ENCODE measurements around the gene INTS14.

INTS14 gene

DNA sequence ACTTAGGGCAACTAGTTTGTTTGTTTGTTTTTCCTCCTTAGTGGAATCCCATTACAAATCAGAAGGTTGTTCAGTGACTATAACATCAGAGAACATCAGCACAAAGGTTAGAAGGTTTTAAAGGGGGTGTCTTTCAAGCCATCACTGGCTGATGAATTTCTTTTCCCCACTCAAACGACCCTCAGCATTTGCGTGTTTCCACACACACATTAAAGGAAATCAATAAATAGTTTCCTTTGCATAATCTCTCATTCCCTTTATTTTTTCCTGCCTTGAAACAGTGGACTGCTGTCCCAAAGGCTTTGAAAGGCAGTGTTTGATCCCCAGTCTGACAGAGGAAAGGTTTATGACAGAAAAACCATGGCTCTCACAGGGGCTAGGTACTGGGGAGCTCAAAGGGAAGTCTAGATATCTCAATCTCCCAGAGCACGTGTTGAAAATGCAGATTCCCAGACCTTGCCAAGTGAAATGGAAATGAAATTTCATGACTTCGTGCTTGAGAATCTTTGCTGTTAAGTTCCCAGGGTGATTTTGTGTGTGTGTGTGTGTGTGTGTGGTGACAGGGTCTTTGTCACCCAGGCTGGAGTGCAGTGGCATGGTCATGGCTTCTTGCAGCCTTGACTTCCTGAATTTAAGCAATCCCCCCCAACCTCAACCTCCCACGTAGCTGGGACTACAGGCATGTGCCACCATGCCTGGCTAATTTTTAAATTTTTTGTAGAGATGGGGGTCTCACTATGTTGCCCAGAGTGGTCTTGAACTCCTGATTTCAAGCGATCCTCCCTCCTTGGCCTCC is 2.2 kb upstream of the INTS14 start:
- no peak for ATAC-seq
- Mint-ChIP-seq H3K27me3 (no peaks in the 10 kb centered on the region), H3K9me3 (no peaks in the 10 kb centered on the region), H3K4me3 (no peak overlapping the region), H3K27ac (no peak overlapping the region), H3K4me1 (peaks cover 21% of the 10 kb centered on the region), H3K36me3 (peaks cover 9% of the 10 kb centered on the region)

DNA sequence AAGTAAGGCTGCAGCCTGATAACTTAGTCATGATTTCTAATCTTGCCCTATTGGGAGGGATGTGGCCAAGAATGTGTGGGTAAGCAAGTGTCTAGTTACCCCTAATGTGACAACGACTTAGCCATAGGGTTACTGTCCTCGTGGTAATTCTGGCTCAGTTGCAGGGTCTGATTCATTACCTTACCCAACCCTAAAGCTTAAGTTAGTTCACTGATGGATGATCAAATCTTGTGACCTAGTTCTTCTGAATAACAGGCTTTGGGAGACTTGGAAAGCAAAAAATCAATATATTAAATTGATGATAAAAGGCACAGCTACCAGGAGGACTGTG is 1.6 kb upstream of the INTS14 start:
- Mint-ChIP-seq H3K36me3 (peaks cover 9% of the 10 kb centered on the region), H3K27ac (peak overlapping the region; percentile 92), H3K4me1 (peaks cover 21% of the 10 kb centered on the region), H3K4me3 (no peak overlapping the region), H3K27me3 (no peaks in the 10 kb centered on the region), H3K9me3 (no peaks in the 10 kb centered on the region)
- ATAC-seq = no peak

DNA sequence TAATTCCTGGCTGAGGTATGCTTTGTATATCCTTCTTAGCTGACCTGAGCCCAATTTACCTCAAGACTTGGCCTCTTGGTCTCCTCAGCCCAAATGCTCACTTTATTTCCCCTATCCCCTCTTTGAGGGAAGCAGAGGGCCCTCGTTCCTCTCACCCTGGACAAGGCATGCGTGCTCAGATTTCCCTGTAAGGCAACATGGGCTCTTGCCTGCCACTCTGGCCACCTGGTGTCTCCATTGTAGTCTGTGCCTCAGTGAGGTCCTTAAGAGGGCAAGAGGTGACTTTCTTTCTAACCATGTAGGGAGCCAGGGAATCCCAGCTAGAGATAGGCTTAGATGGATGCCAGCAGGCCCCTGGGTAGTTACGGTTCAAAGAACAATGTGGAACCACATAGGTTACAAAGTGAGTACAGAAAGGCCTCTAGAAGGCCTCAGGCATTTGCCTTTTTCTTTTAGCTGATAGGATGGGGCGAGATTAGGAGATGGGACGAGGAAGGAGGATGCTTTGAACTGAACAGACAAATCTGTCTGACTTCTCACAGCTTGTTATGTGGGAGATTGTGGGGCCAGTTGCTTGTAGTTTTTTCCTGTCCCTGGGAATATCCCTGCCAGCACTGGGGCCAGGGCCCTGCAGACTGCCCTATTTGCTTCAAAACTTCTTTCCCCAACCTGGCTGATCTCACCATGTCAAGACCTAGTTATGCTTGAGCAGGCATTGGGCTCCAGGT is 1.1 kb upstream of the INTS14 start:
- no peaks in the 10 kb centered on the region for H3K27me3 Mint-ChIP-seq
- no peaks in the 10 kb centered on the region for H3K9me3 Mint-ChIP-seq
- H3K4me1 Mint-ChIP-seq = peaks cover 21% of the 10 kb centered on the region
- H3K4me3 Mint-ChIP-seq = peak overlapping the region; percentile 92
- H3K27ac Mint-ChIP-seq = peak overlapping the region; percentile 92
- H3K36me3 Mint-ChIP-seq = peaks cover 4% of the 10 kb centered on the region
- ATAC-seq = no peak

DNA sequence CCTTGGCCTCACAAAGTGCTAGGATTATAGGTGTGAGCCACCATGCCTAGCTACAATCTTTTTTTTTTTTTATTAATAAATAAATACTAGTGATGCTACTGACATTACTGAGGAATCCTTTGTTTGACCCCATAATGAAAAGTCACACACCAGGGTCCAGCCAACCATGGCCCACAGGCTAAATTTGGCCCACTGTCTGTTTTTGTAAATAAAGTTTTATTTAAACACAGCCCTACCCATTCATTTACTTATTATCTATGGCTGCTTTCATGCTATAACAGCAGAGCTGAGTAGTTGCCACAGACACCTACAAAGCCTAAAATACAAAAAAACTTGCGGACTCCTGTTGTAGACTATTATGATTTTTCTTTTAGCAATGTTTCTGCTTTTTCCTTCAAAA is 7.4 kb downstream of the INTS14 start:
- H3K4me3 Mint-ChIP-seq = no peak overlapping the region
- no peak overlapping the region for H3K27ac Mint-ChIP-seq
- ATAC-seq = no peak
- peaks cover 19% of the 10 kb centered on the region for H3K36me3 Mint-ChIP-seq
- H3K9me3 Mint-ChIP-seq = no peaks in the 10 kb centered on the region
- no peaks in the 10 kb centered on the region for H3K4me1 Mint-ChIP-seq
- H3K27me3 Mint-ChIP-seq = no peaks in the 10 kb centered on the region

DNA sequence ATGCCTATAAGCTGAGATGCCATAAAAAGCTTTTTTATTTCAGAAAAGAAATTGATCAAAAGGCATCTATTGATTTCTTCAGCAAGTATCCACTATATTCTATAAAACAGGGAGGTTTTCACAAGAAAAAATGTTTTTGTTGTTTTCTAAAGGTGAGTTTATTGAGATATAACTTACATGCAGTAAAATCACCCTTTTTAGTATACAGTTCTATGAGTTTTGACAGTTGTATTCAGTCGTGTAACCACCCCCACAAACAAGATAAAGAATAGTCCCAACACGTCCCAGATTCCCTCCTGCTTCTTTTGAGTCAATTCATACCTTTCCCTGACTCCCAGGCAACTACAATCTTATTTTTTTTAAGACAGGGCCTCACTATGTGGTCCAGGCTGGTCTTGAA is 7.8 kb downstream of the INTS14 start:
- ATAC-seq = no peak
- H3K4me3 Mint-ChIP-seq = no peak overlapping the region
- H3K36me3 Mint-ChIP-seq = peaks cover 22% of the 10 kb centered on the region

DNA sequence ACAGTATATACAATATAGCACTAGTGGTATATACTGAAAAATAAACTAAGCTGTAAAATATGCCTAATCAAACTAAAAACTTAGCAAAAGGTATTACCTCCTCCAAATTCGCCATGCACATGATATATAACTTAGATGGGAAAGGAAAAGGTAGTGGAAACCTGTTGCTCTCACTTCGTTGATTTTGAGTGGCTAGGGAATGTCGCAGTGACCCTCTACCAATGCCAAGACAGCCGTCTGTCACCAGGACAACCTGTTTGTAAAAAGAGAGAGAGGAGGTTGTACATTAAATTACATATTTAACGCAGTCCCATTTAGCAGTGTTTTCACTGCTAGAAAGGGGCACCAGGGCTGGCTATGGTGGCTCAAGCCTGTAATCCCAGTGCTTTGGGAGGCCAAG is 11.3 kb downstream of the INTS14 start:
- Mint-ChIP-seq H3K27me3 (no peaks in the 10 kb centered on the region), H3K27ac (no peak overlapping the region), H3K4me3 (no peak overlapping the region), H3K36me3 (peaks cover 28% of the 10 kb centered on the region), H3K4me1 (no peaks in the 10 kb centered on the region), H3K9me3 (no peaks in the 10 kb centered on the region)
- no peak for ATAC-seq

More for the DNA sequence above, 7.8 kb downstream of the INTS14 start:
- Mint-ChIP-seq H3K9me3 (no peaks in the 10 kb centered on the region), H3K27ac (no peak overlapping the region), H3K4me1 (no peaks in the 10 kb centered on the region), H3K27me3 (no peaks in the 10 kb centered on the region)

DNA sequence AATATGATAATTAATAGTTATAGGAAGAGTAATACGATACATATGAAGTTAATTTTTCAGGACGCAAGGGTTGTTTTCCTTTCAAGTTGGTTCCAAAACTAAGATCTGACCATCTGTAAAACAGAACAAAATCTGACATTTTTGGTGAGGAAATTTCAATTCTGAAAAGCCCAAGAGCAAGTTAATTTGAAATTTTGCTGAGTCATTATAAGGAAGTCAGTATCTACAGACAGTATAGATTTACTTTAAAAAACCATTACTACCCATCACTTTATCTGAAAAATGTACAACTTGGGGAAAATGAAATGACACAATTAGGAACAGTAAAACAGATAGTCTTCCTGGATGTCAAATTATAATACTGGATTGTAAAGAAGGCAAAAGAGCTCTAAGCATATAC is 12.5 kb downstream of the INTS14 start:
- Mint-ChIP-seq H3K36me3 (peaks cover 26% of the 10 kb centered on the region), H3K4me1 (no peaks in the 10 kb centered on the region), H3K27ac (peak overlapping the region; percentile 27), H3K4me3 (no peak overlapping the region), H3K27me3 (no peaks in the 10 kb centered on the region), H3K9me3 (no peaks in the 10 kb centered on the region)
- ATAC-seq = no peak

DNA sequence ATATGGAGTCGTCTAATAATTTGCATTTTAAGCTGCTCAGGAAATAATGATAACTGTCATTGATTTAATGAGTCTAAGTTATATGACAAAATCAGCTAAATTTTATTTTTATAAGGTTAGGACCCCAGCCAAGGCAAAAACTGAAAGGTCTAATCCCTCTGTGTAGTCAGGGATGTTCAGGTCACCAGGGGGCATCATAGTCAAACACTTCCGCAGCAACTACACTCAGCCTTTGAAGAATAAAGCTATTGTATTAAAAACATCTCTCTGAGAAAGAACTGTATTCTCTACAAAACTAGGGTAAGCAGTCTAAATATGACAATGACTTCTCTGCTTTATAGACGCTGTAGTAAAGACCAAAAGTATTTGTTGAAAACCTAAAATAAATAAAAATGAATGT is 15.0 kb downstream of the INTS14 start:
- H3K4me3 Mint-ChIP-seq = no peak overlapping the region
- no peak for ATAC-seq
- H3K36me3 Mint-ChIP-seq = peaks cover 43% of the 10 kb centered on the region
- H3K4me1 Mint-ChIP-seq = no peaks in the 10 kb centered on the region
- no peak overlapping the region for H3K27ac Mint-ChIP-seq
- H3K9me3 Mint-ChIP-seq = no peaks in the 10 kb centered on the region
- no peaks in the 10 kb centered on the region for H3K27me3 Mint-ChIP-seq

DNA sequence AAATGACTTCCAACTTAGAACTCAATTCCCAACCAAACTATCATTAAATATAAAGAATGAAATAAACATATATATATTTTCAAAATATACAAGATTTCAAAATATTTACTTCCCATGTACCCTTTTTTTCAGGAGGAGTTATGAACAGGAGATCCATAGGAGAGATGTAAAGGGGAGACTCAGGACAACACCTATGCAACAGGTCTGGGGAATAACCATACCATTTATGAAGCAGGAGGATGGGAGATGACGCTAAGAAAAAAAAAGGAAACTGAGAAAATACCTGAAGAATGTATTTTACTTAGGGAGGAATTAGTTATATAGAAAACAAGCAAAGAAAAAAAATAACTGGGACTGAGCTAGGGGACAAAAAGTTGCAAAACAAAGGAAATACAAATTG is 23.8 kb downstream of the INTS14 start:
- ATAC-seq = no peak
- H3K9me3 Mint-ChIP-seq = no peaks in the 10 kb centered on the region
- H3K36me3 Mint-ChIP-seq = peaks cover 62% of the 10 kb centered on the region
- H3K27me3 Mint-ChIP-seq = no peaks in the 10 kb centered on the region
- H3K4me3 Mint-ChIP-seq = no peak overlapping the region
- H3K4me1 Mint-ChIP-seq = peaks cover 31% of the 10 kb centered on the region
- no peak overlapping the region for H3K27ac Mint-ChIP-seq

DNA sequence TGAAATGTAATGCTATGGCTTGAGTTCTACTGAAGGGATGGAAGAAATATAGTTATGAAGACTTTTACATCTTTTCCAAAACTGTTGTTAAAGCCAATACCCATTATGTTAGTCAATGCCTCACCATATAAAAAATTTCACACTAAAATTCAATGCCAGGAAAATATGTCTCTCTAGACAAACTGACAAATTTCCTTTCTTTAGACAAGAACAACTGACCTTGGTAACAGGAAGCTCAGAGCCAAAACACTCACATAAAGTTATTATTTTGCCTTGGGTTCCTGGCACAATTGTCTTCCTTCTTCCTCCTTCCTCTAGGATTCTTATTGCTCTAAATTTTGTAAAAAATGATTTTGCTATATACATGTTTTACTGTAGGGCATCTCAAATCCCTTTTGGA is 26.7 kb downstream of the INTS14 start:
- no peak overlapping the region for H3K4me3 Mint-ChIP-seq
- no peaks in the 10 kb centered on the region for H3K27me3 Mint-ChIP-seq
- peak overlapping the region; percentile 32 for H3K27ac Mint-ChIP-seq
- no peaks in the 10 kb centered on the region for H3K9me3 Mint-ChIP-seq
- peaks cover 21% of the 10 kb centered on the region for H3K4me1 Mint-ChIP-seq
- ATAC-seq = no peak
- peaks cover 53% of the 10 kb centered on the region for H3K36me3 Mint-ChIP-seq

DNA sequence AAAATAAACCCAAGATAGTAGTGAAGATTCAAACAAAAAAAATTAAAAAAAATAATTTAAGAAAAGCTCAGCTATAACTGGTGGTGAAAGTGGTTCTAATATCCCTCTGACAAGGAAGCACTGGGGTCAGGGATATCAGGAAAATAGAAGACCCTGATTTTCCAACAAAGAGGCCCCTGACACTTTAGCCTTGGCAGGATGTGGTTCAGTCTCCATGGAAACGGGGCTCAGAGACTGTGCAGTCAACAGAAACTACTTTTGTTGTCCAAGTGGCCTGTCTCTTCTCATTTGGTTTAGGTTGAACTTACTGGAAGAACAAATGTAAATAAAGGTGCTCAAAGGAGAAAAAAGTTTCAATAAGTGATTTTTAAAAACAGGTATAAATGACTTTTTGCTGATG is 27.2 kb downstream of the INTS14 start:
- no peak overlapping the region for H3K4me3 Mint-ChIP-seq
- H3K27me3 Mint-ChIP-seq = no peaks in the 10 kb centered on the region
- ATAC-seq = no peak
- peaks cover 21% of the 10 kb centered on the region for H3K4me1 Mint-ChIP-seq
- H3K9me3 Mint-ChIP-seq = no peaks in the 10 kb centered on the region
- H3K27ac Mint-ChIP-seq = peak overlapping the region; percentile 32
- H3K36me3 Mint-ChIP-seq = peaks cover 56% of the 10 kb centered on the region

DNA sequence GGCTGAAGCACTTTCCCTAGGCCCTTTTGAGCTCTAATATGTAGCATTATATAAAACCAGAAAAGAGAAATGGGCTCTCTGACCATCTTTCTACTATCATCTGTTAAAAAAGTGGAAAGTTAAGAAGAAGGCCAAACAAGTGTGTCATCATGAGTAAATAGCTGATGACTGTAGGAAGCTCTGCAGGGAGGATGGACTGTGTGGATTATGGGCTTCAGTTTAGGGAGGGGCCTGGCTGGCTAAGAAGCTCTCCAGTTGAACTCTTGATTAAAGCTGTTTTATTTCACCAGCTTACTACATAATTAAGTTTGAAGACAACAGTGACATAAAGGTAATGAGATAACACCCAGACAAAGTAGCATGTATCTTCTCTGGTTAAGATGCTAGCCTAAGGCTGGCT is 30.6 kb downstream of the INTS14 start:
- H3K27ac Mint-ChIP-seq = no peak overlapping the region
- H3K27me3 Mint-ChIP-seq = no peaks in the 10 kb centered on the region
- ATAC-seq = no peak
- H3K4me3 Mint-ChIP-seq = no peak overlapping the region
- H3K36me3 Mint-ChIP-seq = peaks cover 51% of the 10 kb centered on the region
- H3K4me1 Mint-ChIP-seq = peaks cover 23% of the 10 kb centered on the region
- no peaks in the 10 kb centered on the region for H3K9me3 Mint-ChIP-seq

DNA sequence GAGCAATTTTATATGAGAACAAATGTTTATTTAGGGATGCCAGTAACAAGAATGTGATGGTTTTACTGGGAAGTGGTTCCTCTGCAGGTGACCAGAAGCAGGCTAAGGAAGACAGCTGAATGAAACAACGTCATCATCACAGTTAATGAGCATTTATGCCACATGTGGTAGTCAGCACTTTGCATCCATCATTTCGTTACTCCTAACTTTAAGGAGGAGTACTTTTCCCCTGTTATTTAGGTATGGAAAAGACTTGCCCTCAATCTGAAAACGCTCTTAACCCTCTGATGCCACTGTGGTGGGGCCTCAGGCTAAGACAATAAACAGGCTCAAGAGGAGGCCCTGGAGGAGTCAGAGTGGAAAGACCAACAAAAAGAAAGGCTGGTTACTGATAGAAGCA is 31.2 kb downstream of the INTS14 start:
- ATAC-seq = no peak
- no peak overlapping the region for H3K4me3 Mint-ChIP-seq
- no peaks in the 10 kb centered on the region for H3K9me3 Mint-ChIP-seq
- no peak overlapping the region for H3K27ac Mint-ChIP-seq
- peaks cover 23% of the 10 kb centered on the region for H3K4me1 Mint-ChIP-seq
- H3K36me3 Mint-ChIP-seq = peaks cover 51% of the 10 kb centered on the region
- no peaks in the 10 kb centered on the region for H3K27me3 Mint-ChIP-seq

DNA sequence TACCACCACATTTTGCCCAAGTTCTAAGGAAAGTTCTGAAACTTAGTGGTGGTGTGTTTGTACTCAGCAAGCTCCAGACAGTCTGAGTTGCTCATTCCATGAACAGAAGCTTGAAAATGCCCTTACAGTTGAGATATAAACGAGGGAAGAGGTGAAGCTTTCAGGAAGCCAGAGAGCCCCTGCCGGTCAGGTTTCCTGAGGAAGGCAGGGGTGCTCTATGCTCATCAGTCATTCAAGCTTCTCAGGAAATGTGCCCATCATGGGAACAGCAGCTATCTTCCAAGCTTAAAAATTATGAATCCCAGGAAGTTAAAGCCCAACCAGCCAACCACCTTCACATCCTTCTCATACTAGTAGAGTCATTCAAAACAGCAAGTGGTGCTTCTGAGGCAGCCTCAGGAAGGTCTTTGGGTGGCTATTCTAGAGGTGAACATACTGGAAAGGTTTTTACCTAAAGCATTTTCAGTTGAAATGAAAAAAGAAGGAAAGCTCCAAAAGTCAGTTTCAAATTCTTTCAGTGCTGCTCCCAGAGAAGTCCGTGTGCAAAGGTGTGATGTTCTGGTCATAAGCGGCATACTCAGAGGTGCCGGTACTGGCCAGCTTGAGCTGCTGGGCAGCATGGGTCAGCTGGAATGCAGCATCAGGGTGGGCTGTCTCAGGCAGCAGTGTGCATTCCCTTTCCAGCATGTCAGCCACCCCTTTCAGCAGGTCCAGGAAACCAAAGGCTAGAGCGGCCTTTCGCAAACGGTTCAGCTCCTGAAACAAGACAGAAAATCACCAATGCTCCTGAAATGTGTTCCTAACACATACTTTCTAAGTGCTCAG is 31.8 kb downstream of the INTS14 start:
- no peak overlapping the region for H3K4me3 Mint-ChIP-seq
- ATAC-seq = no peak
- no peaks in the 10 kb centered on the region for H3K9me3 Mint-ChIP-seq
- no peaks in the 10 kb centered on the region for H3K27me3 Mint-ChIP-seq
- H3K27ac Mint-ChIP-seq = no peak overlapping the region
- peaks cover 19% of the 10 kb centered on the region for H3K4me1 Mint-ChIP-seq
- H3K36me3 Mint-ChIP-seq = peaks cover 51% of the 10 kb centered on the region

DNA sequence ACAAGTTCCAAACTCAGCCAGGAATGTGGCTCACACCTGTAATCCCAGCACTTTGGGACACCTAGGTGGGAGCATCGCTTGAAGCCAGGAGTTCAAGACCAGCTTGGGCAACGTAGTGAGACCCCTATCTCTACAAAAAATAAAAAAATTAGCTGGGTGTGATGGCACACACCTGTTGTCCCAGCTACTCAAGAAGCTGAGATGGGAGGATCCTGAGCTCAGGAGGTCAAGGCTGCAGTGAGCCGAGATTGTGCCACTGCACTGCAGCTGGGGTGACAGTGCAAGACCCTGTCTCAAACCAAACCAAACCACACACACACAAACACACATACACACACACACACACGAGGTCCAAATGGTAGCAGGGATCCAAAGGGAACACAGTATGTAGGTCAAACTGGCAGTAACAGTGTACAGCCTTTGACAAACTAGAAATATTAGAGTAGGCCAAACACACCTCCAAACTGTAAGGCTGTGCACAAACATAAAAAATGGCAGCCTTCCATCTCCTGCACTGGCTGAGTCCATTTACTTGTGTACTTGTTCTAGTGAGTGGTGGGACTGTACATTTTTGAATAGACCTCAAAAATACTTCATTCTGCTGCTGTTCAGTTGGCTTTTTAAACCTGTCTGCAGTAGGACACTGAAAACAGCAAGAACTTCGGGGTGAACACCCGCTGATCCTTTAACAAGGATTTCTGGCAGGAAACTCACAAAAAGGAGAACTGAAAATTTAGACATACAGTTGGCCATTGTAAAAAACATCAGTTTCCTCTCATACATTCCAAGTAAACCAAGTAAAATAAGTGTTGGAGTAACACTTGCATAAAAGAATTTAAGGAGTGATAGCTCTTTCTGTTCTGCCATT is 33.6 kb downstream of the INTS14 start:
- no peak for ATAC-seq
- no peaks in the 10 kb centered on the region for H3K9me3 Mint-ChIP-seq
- H3K36me3 Mint-ChIP-seq = peaks cover 39% of the 10 kb centered on the region
- H3K27ac Mint-ChIP-seq = peak overlapping the region; percentile 65
- no peaks in the 10 kb centered on the region for H3K27me3 Mint-ChIP-seq
- peaks cover 9% of the 10 kb centered on the region for H3K4me1 Mint-ChIP-seq
- no peak overlapping the region for H3K4me3 Mint-ChIP-seq

All from stimulated activated memory B cell treated with anti-CD40 and anti-IgM and Interleukin-4, amounts not matched to agents 10 μg/mL and 1 μg/mL and 100 μg/mL, for 72 hours (primary cell).